ENCODE measurements around the gene RNF180.

DNA sequence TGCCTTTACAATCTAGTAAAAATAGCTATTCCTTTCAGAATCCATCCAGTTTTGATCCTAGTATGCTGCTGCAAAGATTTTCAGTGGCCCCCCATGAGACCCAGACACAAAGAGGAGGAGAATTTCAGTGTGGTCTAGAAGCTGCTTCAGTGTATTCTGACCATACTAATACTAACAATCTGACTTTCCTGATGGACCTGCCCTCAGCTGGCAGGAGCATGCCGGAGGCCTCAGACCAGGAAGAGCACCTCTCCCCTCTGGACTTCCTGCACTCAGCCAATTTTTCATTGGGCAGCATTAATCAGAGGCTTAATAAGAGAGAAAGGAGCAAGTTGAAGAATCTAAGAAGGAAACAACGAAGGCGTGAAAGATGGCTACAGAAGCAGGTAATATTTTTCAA lies 48.5 kb downstream of the RNF180 start:
- TF ChIP-seq, protein P1, sequence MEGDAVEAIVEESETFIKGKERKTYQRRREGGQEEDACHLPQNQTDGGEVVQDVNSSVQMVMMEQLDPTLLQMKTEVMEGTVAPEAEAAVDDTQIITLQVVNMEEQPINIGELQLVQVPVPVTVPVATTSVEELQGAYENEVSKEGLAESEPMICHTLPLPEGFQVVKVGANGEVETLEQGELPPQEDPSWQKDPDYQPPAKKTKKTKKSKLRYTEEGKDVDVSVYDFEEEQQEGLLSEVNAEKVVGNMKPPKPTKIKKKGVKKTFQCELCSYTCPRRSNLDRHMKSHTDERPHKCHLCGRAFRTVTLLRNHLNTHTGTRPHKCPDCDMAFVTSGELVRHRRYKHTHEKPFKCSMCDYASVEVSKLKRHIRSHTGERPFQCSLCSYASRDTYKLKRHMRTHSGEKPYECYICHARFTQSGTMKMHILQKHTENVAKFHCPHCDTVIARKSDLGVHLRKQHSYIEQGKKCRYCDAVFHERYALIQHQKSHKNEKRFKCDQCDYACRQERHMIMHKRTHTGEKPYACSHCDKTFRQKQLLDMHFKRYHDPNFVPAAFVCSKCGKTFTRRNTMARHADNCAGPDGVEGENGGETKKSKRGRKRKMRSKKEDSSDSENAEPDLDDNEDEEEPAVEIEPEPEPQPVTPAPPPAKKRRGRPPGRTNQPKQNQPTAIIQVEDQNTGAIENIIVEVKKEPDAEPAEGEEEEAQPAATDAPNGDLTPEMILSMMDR (IDR thresholded peaks at IDR 0.05), result no peak
- TF ChIP-seq POLR2A (IDR thresholded peaks at IDR 0.05) (no peak), POLR2AphosphoS5 (IDR thresholded peaks at IDR 0.05) (no peak)
